Embryonic facial prominence (tissue), 1 donor: ENCODE data around the gene HSD3B7.

Experiments used
- DNase-seq: peaks from one replicate; pipeline ENCODE4 v3.0.0-alpha.2; 2016; ENCODE audit errors: extremely low spot score

The HSD3B7 gene

GRCh38 chr16:31023252-31023602 lies 38.2 kb downstream of the HSD3B7 start:
- DNase-seq = no peak

- no peak for DNase-seq
These were observed 38.7 kb downstream of the HSD3B7 start for GRCh38 chr16:31023627-31024226.

- DNase-seq = no peak
These were observed 40.3 kb downstream of the HSD3B7 start for GRCh38 chr16:31025339-31025738.

GRCh38 chr16:31029272-31029671 lies 44.3 kb downstream of the HSD3B7 start:
- DNase-seq = no peak

DNA sequence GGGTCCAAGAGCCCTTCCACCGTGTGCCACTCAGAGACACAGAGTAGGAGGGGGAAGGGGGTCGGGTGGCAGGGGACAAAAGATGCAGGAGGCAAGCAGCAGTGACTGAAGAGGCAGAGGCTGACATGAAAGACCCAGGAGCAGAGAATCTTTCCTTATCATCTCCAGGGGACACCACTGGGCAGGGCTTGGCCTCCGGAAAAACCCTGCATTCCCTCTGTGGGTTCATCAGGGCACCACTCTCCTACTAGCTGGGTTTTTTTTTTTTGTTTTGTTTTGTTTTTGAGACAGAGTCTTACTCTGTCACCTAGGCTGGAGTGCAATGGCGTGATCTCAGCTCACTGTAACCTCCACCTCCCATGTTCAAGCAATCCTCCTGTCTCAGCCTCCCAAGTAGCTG lies 46.3 kb downstream of the HSD3B7 start:
- no peak for DNase-seq

GRCh38 chr16:31032736-31033708 lies 48.0 kb downstream of the HSD3B7 start, which contains the start of gene STX4:
STX4 (plus strand) TSS chr16:31033558; CDS start chr16:31033806, 248 bp downstream.
- peak; percentile 93 for DNase-seq

GRCh38 chr16:31033709-31034492 lies 48.9 kb downstream of the HSD3B7 start:
- peak; percentile 56 for DNase-seq

- no peak for DNase-seq
These were observed 51.7 kb downstream of the HSD3B7 start for GRCh38 chr16:31036691-31037090.
